Right kidney (tissue), 1 donor: ENCODE measurements around the gene CRADD.
"Not testable (repeated sequence)": the region's sequence is repeated elsewhere in the genome, so short reads cannot be mapped to it uniquely, and the experiment has no call there.

ENCODE experiments used
- DNase-seq: peaks from one replicate; pipeline ENCODE4 v3.0.0-alpha.2; 2016

The CRADD gene

DNA sequence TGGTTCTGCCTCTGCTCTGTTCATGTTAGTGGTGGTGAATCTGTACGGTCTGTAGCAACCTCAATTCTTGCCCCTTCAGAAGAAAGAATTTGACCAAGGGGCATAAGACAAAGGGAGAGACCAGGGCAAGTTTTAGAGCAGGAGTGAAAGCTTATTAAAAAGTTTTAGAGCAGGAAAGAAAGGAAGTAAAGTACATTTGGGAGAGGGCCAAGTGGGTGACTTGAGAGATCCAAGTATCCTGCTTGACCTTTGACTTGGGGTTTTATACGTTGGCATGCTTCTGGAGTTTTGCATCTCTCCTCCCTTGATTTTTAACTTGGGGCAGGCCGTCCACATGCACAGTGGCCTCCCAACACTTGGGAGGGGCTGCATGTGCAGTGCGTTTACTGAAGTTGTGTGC lies 225.0 kb downstream of the CRADD start:
- no peak for DNase-seq

DNA sequence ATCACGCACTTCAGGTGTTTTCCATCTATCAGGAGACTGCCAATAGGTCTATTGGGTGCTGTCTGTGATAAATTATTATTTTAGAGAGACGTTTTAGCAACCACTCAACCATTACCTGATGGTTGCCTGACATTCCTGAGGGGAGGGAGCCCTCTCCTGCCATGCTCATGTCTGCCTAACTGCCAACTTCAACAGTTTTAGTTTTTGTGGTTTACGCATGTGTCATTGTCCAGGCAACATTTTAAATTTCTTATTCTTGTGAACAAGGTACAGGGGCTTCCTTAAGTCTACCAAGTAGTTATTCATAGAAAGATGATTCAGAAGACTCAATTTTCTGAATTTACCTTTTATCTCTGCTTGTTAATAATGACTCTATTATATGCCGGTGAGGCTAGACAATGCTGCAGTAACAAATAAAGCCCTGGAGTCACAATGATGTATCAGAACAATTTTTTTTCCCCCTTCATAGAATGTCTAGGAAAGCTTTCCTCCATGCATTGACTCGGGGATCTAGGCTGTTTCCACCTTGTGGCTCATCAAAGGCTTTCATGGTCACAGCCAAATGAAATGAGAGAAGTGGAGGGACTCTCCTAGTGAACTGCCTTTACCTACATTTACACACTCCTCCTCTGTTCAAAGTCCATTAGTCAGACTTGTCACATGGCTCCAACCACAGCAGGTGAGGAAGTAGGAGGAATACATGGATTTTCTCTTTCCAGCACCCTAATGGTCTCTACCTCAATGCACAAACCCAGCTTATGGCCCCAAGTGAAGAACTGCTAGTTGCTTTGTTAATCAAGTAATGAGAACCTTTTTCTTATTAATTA lies 225.8 kb downstream of the CRADD start:
- DNase-seq, result no peak

DNA sequence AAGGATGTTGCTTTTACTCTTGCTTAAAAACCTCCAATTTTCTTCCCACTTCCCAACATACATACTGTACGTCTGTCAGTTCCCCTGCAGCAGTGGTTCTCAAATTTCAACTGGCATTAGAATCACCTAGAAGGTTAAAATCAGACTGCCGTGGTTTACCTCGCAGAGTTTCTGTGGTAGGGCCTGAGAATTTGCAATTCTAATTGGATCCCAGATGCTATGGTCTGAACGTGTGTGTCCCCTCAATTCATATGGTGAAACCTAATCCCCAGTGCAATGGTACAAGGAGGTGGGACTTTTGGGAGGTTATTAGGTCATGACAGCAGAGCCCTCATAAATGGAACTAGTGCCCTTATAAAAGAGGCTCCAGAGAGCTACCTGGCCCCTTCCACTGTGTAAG lies 226.9 kb downstream of the CRADD start:
- no peak for DNase-seq

DNA sequence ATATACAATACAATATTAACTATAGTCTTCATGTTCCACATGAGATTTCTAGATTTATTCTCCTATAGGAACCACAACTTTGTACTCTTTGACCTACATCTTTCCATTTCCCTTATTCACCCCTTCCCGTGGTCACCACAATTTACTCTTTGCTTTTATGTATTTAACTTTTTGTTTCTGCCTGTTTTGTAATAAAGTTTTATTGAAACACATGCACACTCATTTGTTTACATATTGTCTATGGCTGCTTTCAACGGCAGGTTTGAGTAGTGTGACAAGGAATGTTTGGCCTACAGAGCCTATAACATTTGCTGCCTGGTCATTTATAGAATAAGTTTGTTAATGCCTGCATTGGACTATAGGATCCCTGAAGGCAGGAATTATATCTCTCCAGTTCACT lies 231.1 kb downstream of the CRADD start:
- no peak for DNase-seq

DNA sequence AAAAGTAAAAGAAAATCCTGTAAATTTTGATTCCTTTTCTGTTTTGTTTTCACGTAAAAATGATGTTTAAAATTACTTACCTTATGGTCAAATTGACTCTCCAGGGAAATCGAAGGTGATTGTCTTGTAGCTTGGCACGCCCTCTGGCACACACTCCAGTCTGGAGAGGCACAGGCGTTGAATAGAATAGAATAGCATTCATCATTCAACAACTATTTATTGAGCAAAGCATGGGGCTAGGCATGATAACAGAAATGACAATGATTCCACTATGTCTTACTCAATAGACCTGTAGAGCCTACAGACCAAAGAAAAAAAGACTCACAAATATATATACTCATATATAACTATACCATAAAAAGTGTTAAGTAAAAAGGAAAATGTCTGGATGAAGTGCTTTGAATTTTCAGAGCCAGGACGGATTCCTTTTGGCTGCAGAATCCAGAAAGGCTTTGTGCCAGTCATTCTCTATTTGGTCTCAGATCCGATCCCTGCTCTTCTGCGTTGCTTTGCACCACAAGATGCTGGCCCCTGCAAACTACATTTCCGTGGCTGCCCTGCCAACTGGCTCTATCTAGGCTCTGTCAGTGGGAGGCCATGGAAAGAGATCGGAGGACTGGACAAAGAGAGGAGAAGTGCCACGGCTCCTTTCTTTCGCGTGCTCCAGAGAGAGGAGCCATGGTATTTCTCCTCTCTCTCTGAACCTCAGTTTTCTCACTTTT lies 231.8 kb downstream of the CRADD start:
- no peak for DNase-seq

DNA sequence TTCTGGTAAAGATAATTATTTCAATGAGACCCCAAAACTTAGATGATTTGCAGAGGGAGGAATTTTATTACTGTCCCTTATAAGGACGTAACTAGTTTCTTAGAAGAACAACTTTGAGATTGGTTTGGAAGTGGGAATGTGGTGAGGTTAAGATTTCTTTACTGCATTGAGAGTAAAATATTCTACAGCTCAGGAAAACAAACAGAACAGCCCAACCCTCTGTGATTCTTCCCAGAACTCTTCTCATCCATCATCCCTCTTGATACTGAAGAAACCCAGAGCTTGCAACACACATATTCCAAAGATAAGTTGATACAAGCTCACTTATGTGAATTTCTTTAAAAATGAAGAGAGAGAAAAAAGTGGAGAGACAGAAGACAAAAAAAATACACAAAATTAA lies 234.2 kb downstream of the CRADD start:
- DNase-seq, result no peak

DNA sequence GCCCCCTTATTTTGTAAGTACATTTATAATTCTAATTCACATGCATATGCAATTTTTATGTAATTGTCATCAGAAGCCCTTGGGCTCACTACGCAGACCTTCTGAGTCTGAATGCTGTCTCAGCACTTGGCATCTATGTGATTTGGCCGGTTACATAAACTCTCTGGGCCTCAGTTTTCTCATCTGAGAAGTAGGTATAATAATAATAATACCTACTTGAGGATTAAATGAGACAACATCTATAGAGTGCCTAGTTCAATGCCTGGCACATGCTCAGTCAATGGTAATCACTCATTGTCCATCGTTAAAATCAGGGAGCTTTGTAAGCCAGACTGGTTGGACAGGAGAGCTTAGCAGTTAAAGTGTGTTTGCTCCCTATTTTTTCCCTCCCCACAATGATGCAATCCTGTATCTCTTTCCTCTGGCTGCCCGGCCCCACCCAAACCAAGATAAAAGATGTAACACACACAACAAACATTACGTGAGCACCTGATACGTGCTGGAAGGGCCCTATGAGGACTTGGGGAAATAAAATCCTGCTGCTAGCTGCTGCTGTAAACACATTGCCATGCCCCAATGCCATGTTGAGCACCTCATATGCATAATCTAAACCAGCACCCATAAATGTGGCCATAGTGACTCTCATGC lies 235.0 kb downstream of the CRADD start:
- DNase-seq, result no peak

DNA sequence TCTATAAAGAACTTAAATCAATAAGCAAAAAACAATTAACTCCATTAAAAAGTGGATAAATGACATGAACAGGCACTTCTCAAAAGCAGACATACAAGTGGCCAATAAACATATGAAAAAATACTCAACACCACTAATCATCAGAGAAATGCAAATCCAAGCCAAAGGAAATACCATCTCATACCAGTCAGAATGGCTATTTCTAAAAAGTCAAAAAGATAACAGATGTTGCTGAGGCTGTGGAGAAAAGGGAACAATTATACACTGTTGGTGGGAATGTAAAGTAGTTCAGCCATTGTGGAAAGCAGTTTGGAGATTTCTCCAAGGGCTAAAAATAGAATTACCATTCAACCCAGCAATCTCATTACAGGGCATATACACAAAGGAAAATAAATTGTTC lies 236.7 kb downstream of the CRADD start:
- DNase-seq, result no peak

DNA sequence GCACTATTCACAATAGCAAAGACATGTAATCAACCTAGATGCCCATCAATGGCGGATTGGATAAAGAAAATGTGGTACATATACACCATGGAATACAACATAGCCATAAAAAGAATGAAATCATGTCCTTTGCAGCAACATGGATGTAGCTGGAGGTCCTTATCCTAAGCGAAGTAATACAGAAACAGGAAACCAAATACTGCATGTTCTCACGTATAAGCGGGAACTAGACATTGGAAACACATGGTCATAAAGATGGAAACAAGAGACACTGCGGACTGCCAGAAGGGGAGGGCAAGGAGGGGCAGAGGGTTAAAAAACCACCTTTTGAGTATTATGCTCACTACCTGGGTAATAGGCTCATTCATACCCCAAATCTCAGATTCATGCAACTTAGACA lies 237.1 kb downstream of the CRADD start:
- DNase-seq, result no peak

DNA sequence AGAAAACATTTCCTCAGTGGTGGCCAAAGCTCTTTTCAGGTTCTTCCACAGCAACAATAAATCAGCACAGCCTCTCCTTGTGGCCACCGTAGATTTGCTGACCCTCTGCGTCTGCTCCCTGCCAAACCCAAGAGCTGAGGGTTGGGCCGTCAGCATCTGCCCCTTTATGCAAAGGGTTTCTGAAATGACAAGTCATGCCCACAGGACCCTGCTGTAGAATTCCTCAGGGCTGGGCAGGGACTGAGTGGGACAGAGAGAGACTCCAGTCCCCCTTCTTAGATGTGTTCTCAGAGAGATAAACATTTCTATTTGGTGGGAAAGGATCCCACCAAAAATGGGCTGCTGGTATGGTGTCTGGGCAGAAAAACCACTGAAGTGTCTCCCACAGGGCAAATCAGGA lies 238.2 kb downstream of the CRADD start:
- no peak for DNase-seq

DNA sequence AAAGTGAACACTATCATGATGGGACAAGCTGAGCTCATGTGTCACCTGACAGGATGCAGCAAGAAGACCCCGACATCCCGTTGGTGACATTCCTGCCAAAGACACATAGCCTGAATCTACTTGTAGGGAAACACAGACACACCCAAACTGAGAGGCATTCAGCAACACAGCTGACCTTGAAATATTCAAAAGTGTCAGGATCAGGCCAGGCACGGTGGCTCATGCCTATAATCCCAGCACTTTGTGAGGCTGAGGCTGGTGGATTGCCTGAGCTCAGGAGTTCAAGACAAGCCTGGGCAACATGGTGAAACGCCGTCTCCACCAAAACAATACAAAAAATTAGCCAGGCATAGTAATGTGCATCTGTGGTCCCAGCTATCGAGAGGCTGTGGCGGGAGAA lies 239.2 kb downstream of the CRADD start:
- no peak for DNase-seq

DNA sequence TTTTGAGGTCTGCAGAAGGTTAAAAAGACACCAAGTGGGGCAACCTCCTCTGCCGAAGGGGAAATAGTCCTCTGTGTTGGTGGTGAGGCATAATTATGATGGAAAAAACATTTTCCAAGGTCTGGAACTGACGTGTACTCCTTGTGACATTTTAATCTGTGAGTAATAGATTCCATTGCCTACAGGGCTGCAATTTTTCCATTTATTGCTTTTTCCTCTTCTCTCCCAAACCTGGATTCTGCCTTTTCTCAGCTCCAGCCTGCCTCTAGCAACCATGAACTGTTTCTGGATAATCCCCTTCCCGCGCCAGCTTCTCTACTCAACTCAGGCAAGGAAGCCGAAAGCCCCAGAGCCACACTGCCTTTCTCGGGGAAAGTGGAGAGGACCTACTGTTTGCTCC lies 241.1 kb downstream of the CRADD start:
- no peak for DNase-seq

DNA sequence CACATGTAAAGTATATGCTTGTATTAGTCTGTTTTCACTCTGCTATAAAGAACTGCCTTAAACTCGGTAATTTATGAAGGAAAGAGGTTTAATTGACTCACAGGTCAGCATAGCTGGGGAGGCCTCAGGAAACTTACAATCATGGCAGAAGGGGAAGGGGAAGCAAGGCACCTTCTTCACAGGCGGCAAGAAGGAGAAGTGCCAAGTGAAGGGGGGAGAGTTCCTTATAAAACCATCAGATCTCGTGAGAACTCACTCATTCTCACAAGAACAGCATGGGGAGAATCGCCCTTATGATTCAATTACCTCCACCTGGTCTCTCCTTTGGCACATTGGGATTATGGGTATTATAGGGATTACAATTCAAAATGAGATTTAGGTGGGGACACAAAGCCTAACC lies 241.7 kb downstream of the CRADD start:
- no peak for DNase-seq

DNA sequence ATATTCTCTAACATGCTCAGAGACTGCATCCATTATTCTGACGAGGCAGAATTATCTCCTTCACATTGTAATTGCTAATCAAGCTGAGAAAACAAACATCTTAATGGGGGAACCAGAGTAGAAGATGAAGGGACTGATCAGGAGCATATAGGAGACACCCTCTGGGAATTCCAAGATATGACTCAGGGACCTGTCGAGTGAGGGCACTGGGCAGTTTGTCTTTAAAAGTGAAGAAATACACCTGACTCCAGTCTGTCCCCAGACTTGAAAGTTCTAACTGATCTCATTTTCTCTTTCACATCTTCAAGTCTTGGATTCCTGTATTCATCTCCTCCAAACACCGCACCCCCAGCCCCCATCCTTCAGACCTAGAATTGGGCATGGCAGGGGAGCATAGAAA lies 244.3 kb downstream of the CRADD start:
- no peak for DNase-seq

DNA sequence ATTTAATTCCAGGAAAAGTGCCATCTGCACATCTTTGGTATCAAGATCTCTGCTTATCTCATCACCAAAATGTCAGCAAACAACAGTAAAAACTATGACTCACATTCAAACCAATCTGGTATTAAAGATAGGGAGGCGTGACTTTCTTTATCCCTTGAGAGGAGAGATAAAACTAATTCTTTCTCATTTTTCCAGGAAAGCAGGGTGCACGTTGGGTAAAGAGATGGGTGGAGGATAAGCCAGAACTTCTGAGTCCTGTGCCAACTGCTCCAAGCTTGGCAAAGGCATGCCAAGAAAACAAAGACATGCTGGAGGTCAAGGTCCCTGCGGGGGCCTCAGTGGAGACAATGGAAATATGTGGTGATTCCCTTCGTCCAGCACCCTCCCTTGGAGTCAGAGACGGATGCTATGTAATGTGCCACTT lies 245.4 kb downstream of the CRADD start:
- no peak for DNase-seq

DNA sequence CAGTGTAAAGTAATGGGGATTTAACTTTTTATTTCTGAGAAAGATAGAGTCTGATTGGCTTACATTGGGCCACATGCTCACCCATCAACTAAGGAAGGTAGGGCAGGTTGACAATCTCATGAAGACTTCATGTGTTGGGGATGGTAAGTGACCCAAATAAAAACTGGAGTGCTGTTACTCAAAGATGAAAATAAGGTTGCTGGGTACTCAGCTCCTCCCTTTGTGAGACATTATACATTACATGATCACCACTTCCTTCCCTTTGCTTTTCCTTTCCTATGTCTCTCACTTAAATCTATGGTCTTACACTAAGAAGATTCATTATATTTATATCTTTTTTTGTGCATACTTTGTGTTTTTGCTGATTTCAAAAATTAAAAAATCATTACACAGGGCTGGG lies 247.2 kb downstream of the CRADD start:
- DNase-seq, result no peak

DNA sequence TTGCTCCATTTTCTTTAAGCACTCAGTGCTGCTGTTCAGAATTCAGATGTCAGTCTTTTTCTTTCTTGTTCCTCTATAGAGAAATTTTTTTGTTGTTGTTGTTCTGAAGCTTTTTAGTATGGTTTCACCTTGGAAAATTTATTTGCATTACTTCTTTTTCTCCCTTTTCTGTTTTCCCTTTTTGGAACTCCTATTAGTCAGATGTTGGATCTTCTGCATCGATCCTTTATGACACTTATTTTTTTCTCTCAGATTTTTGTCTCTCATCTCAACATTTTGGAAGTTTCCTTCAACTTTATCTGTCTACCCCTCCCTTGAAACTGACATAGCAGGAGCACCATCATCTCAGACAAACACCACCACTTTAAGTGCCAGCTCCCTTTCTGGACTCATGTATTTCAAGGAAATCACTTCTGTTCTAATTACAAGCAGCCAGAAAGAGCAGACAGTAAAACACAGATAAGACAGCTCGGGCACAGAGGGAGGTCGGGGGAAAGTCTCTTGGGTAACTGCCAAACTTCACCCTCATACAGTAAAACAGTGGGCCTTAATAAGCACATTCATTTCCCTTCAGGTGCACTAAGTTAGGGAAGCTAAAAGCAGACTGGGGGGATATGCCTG lies 248.5 kb downstream of the CRADD start:
- no peak for DNase-seq

DNA sequence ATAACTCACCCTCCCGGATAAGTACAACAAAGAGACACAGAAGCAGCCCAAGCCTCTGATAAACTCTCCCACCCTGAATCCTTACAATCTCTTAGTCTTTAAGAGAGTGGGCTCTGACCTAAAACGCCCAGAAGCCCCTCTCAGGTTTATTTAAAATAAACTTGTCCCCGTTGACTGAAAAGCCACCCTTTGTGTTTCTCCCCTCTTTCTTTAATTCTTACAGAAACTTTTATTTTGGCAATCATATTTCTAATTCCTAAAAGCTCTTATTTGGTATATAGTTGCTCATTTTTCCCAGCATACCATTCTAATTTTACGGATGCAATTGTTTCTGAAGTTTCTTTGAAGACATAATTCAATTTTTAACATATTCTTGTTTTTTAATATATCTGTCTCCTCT lies 249.1 kb downstream of the CRADD start:
- DNase-seq, result no peak

DNA sequence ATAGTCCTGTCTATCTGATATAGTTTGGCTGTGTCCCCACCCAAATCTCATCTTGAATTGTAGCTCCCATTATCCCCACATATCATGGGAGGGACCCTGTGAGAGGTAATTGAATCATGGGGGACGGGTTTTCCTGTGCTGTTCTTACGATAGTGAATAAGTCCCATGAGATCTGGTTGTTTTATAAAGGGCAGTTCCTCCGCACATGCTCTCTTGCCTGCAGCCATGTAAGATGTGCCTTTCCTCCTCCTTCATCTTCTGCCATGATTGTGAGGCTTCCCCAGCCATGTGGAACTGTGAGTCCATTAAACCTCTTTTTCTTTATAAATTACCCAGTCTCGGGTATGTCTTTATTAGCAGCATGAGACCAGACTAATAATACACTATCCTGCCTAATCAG lies 251.9 kb downstream of the CRADD start:
- DNase-seq, result not testable (repeated sequence)

DNA sequence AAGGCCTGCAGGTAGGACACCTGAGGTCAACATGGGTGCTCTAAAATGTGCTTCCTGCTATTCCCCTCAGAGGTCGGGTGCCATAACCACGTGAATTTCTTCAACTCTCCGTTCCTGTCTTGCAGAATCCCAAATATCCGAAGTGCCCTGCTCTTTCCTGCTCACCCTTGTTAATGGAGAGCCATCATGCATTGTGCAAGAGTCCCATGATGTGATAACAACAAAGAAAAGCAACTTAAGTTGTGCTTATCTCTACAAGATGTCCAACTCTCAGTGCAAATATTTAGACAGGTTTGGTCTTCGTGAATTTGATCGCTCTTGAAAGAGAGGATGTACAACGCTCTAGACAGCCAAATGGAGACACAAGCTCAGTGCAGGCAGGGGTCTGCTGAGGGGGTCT lies 260.6 kb downstream of the CRADD start:
- DNase-seq, result no peak

DNA sequence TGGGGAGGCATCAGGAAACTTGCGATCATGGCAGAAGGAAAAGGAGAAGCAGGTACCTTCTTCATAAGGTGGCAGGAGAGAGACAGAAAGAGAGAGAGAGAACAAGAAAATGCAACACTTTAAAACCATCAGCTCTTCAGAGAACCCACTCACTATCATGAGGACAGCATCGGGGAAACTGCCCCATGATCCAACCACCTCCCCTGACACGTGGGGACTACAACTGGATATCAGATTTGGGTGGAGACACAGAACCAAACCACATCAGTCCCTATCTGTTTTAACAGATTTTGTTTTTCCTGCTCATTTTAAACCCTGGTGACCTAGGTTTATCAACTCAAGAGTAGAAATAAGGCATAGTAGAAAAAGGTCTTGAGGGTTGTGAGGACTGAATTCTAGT lies 261.1 kb downstream of the CRADD start:
- no peak for DNase-seq

DNA sequence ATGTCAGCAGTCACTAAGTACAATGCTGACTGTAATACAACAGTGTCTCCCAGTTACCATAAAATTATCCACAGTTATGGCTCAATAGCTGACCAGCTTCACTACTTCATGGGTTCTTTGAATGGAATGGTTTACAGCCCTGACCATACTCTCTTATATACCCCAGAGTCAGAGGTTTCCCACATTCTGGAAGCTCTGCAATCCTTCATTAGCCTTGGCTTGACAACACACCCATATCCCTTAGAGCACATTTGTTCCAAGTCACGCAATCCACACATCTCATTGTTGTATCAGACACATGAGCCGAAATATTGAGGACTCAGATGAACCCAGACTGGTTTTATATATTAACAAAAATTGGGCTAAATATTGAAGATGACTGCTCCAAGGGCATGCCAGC lies 261.8 kb downstream of the CRADD start:
- no peak for DNase-seq

DNA sequence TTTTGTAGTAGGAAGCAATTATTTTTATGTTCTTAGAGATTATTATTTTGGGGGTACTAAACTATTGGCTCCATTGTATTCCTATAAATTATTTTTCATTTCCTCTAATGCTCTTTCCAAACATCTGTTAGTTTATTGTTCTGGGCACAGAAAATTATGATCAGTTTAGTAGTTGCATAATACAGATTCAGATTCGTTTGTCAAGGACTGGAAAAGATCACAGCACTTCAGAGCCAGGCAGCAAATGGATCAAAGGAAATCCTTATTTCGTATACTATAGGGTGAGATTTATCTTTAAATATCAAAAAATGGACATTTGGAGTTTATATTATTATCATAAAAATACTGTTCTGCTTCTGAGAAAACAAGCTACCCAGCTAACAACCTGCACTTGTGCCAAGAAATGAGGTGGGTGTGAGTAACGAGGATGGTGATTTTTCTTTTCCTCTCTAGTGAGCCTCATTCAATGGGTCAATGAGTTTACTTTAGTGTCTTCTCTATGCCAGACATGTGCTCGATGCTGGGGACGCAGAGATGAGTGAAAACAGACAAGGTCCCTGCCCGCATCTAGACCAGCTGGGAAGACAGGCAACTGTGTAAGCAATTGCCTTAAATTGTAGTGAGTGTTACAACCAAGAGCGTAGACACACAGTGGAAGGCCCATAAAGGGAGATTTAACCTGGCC lies 262.6 kb downstream of the CRADD start:
- DNase-seq, result no peak
